LNCaP clone FGC (cell line): ENCODE data around the gene LONP1.

Source experiments
- DNase-seq: peaks from one replicate; pipeline ENCODE4 v3.0.0-alpha.2; 2011; ENCODE audit warnings: low read depth
- H3K4me3 ChIP-seq: 2 replicates; pipeline ENCODE4 v1.5.1; 2011; ENCODE audit warnings: mild to moderate bottlenecking, low read depth, low read length, control low read depth
- TF ChIP-seq, protein P1 (sequence below): IDR thresholded peaks from 2 replicates; pipeline ENCODE4 v1.5.1; 2012; ENCODE audit warnings: mild to moderate bottlenecking; ENCODE audit not compliant: control insufficient read depth, insufficient read depth; ENCODE audit errors: extremely low read depth

Gene LONP1

DNA sequence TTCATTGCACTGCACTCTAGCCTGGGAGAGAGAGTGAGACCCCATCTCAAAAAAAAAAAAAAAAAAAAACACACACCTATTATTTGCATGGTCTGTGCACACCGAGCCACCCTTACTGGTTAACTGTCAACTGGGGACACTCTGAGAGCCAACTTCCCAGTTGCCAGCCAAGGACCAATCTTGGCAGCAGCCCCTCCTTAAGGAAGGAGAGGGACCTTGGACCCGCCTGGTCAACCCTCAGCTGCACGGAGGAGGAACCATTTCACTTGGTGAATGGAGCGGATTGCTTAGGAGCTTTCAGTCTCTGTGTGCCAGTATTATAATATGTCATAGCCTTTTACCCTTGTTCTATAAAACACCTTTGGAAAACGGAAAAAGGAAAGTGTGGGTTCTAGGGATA, 64.5 kb downstream of the LONP1 start:
- DNase-seq = no peak
- TF ChIP-seq, protein P1, sequence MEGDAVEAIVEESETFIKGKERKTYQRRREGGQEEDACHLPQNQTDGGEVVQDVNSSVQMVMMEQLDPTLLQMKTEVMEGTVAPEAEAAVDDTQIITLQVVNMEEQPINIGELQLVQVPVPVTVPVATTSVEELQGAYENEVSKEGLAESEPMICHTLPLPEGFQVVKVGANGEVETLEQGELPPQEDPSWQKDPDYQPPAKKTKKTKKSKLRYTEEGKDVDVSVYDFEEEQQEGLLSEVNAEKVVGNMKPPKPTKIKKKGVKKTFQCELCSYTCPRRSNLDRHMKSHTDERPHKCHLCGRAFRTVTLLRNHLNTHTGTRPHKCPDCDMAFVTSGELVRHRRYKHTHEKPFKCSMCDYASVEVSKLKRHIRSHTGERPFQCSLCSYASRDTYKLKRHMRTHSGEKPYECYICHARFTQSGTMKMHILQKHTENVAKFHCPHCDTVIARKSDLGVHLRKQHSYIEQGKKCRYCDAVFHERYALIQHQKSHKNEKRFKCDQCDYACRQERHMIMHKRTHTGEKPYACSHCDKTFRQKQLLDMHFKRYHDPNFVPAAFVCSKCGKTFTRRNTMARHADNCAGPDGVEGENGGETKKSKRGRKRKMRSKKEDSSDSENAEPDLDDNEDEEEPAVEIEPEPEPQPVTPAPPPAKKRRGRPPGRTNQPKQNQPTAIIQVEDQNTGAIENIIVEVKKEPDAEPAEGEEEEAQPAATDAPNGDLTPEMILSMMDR = no peak
- no peak overlapping the region for H3K4me3 ChIP-seq

DNA sequence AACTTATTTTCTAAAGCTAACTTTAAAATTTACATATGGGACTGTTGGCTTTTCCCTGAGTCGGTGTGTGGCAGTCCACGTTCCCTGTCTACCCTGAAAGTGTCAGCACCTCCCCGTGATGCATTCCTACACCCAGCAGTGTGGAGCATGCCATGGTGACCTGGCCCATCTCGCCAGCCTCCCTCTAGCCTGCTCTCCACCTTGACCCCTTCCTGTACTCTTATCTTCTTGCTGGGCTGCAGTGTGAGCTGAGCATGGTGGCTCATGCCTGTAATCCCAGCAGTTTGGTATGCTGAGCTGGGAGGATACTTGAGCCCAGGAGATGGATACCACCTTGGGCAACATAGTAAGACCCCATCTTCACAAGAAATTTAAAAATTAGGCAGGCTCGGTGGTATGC, 65.0 kb downstream of the LONP1 start:
- TF ChIP-seq, protein P1 = no peak
- no peak for DNase-seq
- no peak overlapping the region for H3K4me3 ChIP-seq

DNA sequence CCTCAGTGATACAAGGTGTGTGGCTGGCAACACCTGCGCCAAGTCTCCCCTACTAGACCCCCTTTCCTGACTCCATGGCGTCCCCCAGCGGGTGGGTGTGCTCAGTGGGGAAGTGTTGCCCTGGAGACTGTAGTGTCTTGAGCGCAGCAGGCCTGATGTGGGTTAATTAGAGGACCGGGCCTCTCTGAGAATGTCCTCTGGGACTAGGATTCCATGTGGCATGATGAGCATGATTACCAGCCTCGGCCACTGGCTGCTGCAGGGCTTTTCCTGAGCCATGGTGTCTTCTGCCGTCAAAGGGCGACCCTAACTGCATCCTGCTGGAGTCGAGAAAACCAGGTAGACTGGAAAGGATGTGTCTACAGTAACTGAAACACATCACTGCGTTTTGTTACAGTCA, 67.7 kb downstream of the LONP1 start:
- TF ChIP-seq, protein P1 = no peak
- H3K4me3 ChIP-seq = no peak overlapping the region
- DNase-seq = no peak

DNA sequence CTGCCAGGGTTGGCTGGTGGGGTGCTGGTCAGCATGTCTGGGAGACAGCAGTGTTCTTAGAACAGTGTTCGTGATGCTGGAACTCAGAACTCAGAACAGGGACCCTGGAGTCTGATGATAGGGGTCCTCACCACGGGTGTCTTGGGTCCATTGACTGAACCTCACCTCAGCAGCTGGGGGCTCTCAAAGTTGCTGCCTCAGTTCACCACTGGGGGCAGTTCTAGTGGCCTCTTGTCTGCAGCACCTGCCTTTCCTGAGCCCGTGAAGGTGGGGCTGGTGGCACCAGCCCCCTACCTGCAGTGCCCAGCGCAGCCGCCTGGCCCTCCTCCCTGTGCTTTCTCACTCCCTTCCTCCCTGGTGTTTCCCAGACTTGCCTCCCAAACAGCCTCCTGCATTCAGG, 68.6 kb downstream of the LONP1 start:
- DNase-seq = no peak
- TF ChIP-seq, protein P1 = no peak
- no peak overlapping the region for H3K4me3 ChIP-seq

DNA sequence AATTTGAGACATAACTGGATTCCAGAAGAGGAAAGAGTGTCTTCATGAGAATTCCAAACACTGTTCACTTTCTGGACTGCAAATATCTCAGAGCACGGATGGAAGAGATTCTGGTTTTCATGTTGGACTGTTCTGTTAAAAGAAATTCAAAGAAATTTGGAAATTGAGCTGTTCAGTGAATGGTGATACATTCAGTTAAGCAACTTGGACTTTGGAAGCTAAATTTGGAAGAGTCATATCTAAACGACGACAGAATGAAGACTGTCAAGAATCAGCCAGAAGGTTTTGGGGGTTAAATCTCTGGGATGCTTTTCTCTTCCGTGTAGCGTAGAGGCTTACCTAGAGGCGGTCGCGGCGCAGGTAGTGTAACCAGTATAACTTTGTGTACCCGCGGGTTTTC, 71.5 kb downstream of the LONP1 start:
- DNase-seq = no peak
- TF ChIP-seq, protein P1 = no peak
- no peak overlapping the region for H3K4me3 ChIP-seq

DNA sequence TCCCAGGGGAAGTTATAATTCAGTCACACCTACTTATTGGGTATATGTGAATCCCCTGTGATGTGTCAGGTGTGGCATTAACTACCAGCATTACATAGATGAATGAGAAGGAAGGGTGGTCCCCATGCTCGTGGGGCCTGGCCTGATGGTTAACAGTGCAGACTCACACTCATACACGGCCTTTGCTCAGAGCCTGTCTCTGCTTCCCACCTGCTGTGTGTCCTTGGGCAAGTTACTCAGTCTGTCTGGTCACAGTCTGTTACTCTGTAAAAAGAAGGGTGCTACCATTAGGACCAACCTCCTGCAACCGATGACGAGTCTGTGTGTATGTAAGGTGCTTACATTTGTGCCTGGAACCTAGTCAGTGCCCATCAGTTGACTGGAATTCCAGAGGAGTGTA, 73.2 kb downstream of the LONP1 start:
- TF ChIP-seq, protein P1 = no peak
- DNase-seq = no peak
- no peak overlapping the region for H3K4me3 ChIP-seq

DNA sequence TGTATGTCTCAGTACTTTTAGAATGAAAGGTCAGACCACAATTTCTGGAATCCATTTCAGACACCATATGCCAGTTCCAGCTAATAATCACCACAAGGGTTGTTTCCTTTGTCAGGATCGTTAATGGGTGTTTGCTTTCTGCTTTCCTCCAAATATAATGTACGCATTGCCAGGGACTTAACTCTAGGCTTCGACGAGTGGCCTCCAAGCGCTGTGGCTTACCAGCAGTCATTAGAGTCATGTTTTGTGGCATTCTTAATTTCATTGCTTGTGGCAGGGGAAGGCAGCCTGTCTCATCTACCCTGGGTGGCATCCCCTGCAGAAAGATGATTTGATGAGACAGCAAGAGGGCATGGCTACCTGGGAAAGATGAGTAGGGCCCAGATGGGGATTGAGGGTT, 74.5 kb downstream of the LONP1 start:
- TF ChIP-seq, protein P1 = no peak

More for the DNA sequence above, 74.5 kb downstream of the LONP1 start:
- DNase-seq = no peak
- no peak overlapping the region for H3K4me3 ChIP-seq
